Right renal cortex interstitium (tissue), 3 donors: ENCODE data around the gene VWA8. TPM values are rescaled to one million over a fixed set of nuclear protein-coding genes. Genes with fewer than 3 reads are reported as not detected.
"Not testable (repeated sequence)": the region's sequence is repeated elsewhere in the genome, so short reads cannot be mapped to it uniquely, and the experiment has no call there.

Experiments used
- DNase-seq, 3 donors: peaks; one replicate each; pipeline ENCODE4 v3.0.0-alpha.2; 2013; ENCODE audit warnings: low read depth in 3 of 3, low spot score in 2 of 3
- polyA plus RNA-seq, 3 donors: library from polyadenylated mRNA; unstranded; fragments of 120-200 nt; gene quantifications; one replicate each; pipeline ENCODE4 v1.2.1, GENCODE V29; 2013; ENCODE audit not compliant: insufficient read length in 3 of 3

The VWA8 gene
- polyA plus RNA-seq, 3 donors: 20.5 to 23.8 (median 21.5) TPM

GRCh38 chr13:41654796-41655195 lies 306.1 kb downstream of the VWA8 start:
- DNase-seq: no peak

GRCh38 chr13:41652735-41653361 lies 308.1 kb downstream of the VWA8 start:
- no peak for DNase-seq

- no peak for DNase-seq
Observed at GRCh38 chr13:41651413-41652058, 309.4 kb downstream of the VWA8 start.

GRCh38 chr13:41650706-41651105 lies 310.2 kb downstream of the VWA8 start:
- DNase-seq: no peak

GRCh38 chr13:41649659-41650058 lies 311.2 kb downstream of the VWA8 start:
- DNase-seq: no peak

GRCh38 chr13:41648314-41648935 lies 312.5 kb downstream of the VWA8 start:
- DNase-seq: no peak

- DNase-seq: not testable (repeated sequence)
Observed at GRCh38 chr13:41647699-41648313, 313.1 kb downstream of the VWA8 start.

- DNase-seq: no peak
Observed at GRCh38 chr13:41645331-41645730, 315.6 kb downstream of the VWA8 start.

GRCh38 chr13:41644742-41645141 lies 316.2 kb downstream of the VWA8 start:
- no peak for DNase-seq

- no peak for DNase-seq
Observed at GRCh38 chr13:41643507-41643906, 317.4 kb downstream of the VWA8 start.

GRCh38 chr13:41641961-41642360 lies 318.9 kb downstream of the VWA8 start:
- no peak for DNase-seq

GRCh38 chr13:41641429-41641828 lies 319.5 kb downstream of the VWA8 start:
- no peak for DNase-seq

- DNase-seq: no peak
Observed at GRCh38 chr13:41639955-41640780, 320.7 kb downstream of the VWA8 start.

- DNase-seq: no peak
Observed at GRCh38 chr13:41639237-41639904, 321.5 kb downstream of the VWA8 start.

- DNase-seq: no peak
Observed at GRCh38 chr13:41637586-41637985, 323.3 kb downstream of the VWA8 start.

GRCh38 chr13:41637032-41637431 lies 323.9 kb downstream of the VWA8 start:
- not testable (repeated sequence) for DNase-seq

GRCh38 chr13:41636590-41636989 lies 324.3 kb downstream of the VWA8 start:
- not testable (repeated sequence) for DNase-seq

- DNase-seq: no peak
Observed at GRCh38 chr13:41634407-41634806, 326.5 kb downstream of the VWA8 start.

- DNase-seq: no peak
Observed at GRCh38 chr13:41633776-41634175, 327.1 kb downstream of the VWA8 start.

GRCh38 chr13:41631296-41631965 lies 329.5 kb downstream of the VWA8 start:
- DNase-seq: no peak
